SK-N-SH treated with all-trans-retinoic acid at 6 μM for 48 hours (cell line): ENCODE measurements around the gene NID1.

Experiments
- CREB5 ChIP-seq: fragments of 250-450 bp; sonication (Bioruptor Pico); IDR thresholded peaks from 2 replicates; pipeline ENCODE4 v1.5.1; 2020; ENCODE audit warnings: low read depth, mild to moderate bottlenecking, moderate library complexity
- CSDC2 ChIP-seq: fragments of 250-450 bp; sonication (Bioruptor Pico); IDR thresholded peaks from 2 replicates; pipeline ENCODE4 v1.5.0; 2020; ENCODE audit warnings: mild to moderate bottlenecking, moderate library complexity
- ISL1 ChIP-seq: fragments of 250-450 bp; sonication (Bioruptor Pico); IDR thresholded peaks from 2 replicates; pipeline ENCODE4 v2.1.2; 2022; ENCODE audit warnings: mild to moderate bottlenecking, moderate library complexity
- OSR1 ChIP-seq: fragments of 250-450 bp; sonication (Bioruptor Pico); IDR thresholded peaks from 2 replicates; pipeline ENCODE4 v1.8.0; 2022; ENCODE audit warnings: moderate library complexity, mild to moderate bottlenecking, inconsistent platforms
- PATZ1 ChIP-seq: fragments of 250-450 bp; sonication (Bioruptor Pico); IDR thresholded peaks from 2 replicates; pipeline ENCODE4 v1.8.0; 2020; ENCODE audit warnings: mild to moderate bottlenecking, moderate library complexity, borderline replicate concordance
- PPARA ChIP-seq: fragments of 250-450 bp; sonication (Bioruptor Pico); IDR thresholded peaks from 2 replicates; pipeline ENCODE4 v1.5.0; 2020; ENCODE audit warnings: mild to moderate bottlenecking, borderline replicate concordance
- SNAI2 ChIP-seq: fragments of 250-450 bp; sonication (Bioruptor Pico); IDR thresholded peaks from 2 replicates; pipeline ENCODE4 v1.5.0; 2020; ENCODE audit warnings: mild to moderate bottlenecking, moderate library complexity
- TOX ChIP-seq: fragments of 250-450 bp; sonication (Bioruptor Pico); IDR thresholded peaks from 2 replicates; pipeline ENCODE4 v1.8.0; 2021; ENCODE audit warnings: mild to moderate bottlenecking, moderate library complexity, borderline replicate concordance
- ZFP3 ChIP-seq: fragments of 250-450 bp; sonication (Bioruptor Pico); IDR thresholded peaks from 2 replicates; pipeline ENCODE4 v1.5.0; 2020; ENCODE audit warnings: mild to moderate bottlenecking, moderate library complexity
- ZFP30 ChIP-seq: fragments of 450-650 bp; formaldehyde crosslinking; IDR thresholded peaks from 2 replicates; pipeline ENCODE4 v1.5.0; 2022; ENCODE audit warnings: mild to moderate bottlenecking, moderate library complexity

GRCh38 chr1:235990330-235990795 is 74.5 kb downstream of the NID1 start:
- TF ChIP-seq CSDC2 (CRISPR knock-in tag) = no peak
- no peak for TF ChIP-seq CREB5
- no peak for TF ChIP-seq SNAI2 (CRISPR knock-in tag)
- no peak for TF ChIP-seq PATZ1
- no peak for TF ChIP-seq PPARA (CRISPR knock-in tag)
- TF ChIP-seq ZFP3 (CRISPR knock-in tag) = no peak
- no peak for TF ChIP-seq ISL1 (CRISPR knock-in tag)
- TF ChIP-seq OSR1 = no peak
- no peak for TF ChIP-seq ZFP30
- no peak for TF ChIP-seq TOX (CRISPR knock-in tag)
